HG02885 (cell line): ENCODE measurements around the gene ATP8B2.
"Not testable (repeated sequence)": the region's sequence is repeated elsewhere in the genome, so short reads cannot be mapped to it uniquely, and the experiment has no call there.

ENCODE experiments used
- ATAC-seq: cut with Tn5 transposase; IDR thresholded peaks from one replicate; pipeline ENCODE4 v1.9.1; 2021; ENCODE audit warnings: mild to moderate bottlenecking; ENCODE audit not compliant: unreplicated experiment, poor library complexity

ATP8B2 gene

DNA sequence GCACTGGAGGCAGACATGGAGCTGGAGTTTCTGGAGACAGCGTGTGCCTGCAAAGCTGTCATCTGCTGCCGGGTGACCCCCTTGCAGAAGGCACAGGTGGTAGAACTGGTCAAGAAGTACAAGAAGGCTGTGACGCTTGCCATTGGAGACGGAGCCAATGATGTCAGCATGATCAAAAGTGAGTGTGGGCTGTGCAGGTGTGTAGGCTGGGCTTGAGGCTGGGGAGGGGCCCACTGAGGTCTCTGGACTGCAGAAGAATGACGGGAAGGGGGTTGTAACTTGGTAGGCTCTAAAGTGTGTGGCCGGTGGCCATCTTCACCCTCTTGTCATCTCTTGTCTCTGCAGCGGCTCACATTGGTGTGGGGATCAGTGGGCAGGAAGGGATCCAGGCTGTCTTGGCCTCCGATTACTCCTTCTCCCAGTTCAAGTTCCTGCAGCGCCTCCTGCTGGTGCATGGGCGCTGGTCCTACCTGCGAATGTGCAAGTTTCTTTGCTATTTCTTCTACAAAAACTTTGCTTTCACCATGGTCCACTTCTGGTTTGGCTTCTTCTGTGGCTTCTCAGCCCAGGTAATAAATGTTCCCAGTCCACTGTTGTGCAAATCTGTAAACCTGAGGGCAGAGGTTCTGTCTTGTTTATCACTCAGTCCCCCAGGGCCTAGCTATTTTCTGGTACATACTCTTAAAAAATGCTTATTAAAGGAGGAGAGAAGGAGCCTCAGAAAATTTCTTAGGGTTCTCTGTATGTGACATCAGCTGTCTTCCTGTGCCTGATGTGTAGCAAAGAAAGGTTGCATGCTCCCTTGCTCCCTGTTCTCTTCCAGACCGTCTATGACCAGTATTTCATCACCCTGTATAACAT lies 19.9 kb downstream of the ATP8B2 start:
- no peak for ATAC-seq

DNA sequence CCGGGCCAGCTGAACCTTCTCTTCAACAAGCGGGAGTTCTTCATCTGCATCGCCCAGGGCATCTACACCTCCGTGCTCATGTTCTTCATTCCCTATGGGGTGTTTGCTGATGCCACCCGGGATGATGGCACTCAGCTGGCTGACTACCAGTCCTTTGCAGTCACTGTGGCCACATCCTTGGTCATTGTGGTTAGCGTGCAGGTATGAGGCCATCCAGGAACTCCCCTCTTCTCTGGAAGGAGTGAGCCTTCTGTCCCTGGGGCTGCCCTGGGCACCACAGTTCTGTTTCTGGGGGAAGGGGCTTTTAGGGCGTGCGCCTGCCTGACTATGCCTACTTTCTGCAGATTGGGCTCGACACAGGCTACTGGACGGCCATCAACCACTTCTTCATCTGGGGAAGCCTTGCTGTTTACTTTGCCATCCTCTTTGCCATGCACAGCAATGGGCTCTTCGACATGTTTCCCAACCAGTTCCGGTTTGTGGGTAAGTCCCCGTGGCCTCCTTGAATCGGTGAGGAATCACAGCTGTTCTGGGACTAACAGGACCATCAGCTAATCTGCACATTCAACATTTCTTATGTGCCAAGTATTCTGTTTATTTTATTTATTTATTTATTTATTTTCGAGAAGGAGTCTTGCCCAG lies 21.1 kb downstream of the ATP8B2 start:
- no peak for ATAC-seq

DNA sequence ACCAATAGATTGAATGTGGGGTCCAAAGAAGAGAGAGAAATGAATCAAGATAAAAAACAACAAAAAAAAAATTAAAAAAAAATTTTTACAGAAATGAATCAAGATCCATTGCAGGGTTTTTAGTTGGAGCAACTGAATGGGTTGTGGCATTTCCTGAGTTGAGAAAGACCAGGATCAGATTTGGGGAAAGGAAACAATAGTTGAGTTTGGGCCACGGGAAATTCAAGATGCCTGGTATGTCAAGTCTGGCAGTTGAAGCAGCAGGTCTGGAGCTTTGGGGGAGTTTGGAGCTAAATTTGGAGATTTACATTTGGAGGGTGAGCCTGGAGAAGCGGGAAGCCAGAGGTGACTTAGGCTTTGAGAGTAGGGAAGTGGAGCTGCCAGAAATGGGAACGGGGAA lies 22.6 kb downstream of the ATP8B2 start:
- ATAC-seq: no peak

DNA sequence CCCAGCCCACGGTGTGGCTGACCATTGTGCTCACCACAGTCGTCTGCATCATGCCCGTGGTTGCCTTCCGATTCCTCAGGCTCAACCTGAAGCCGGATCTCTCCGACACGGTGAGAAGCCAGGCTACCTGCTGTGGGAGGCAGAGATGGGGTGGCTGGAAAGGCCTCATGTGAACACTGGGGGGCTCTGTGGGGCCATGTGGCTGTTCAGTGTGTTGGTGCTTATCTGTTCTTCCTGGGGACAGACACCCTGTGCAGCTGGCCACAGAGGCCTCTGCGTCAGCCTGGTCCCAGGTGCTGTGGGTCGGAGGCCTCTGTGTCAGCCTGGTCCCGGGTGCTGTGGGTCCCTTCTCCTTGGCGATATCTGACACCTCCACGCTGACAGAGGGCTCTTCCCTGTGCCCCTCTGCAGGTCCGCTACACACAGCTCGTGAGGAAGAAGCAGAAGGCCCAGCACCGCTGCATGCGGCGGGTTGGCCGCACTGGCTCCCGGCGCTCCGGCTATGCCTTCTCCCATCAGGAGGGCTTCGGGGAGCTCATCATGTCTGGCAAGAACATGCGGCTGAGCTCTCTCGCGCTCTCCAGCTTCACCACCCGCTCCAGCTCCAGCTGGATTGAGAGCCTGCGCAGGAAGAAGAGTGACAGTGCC lies 23.2 kb downstream of the ATP8B2 start:
- no peak for ATAC-seq

DNA sequence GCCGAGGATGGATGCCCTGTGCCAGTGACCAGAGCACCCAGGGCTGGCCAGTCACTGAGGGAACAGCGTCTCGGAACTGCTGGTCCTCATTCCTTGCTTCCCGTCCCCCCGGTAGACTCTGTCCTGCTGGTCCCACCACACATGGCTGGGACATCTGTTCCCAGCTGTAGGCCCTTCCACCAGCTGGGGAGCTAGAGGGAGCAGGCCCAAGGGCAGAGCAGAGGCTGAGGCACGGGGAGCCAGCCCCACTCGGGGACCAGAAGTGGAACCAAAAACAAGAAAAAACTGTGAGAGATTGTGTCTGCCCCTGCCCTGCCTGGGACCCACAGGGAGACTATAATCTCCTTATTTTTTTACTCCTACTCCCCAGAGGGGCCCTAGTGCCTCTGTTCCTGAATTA lies 23.8 kb downstream of the ATP8B2 start:
- no peak for ATAC-seq

DNA sequence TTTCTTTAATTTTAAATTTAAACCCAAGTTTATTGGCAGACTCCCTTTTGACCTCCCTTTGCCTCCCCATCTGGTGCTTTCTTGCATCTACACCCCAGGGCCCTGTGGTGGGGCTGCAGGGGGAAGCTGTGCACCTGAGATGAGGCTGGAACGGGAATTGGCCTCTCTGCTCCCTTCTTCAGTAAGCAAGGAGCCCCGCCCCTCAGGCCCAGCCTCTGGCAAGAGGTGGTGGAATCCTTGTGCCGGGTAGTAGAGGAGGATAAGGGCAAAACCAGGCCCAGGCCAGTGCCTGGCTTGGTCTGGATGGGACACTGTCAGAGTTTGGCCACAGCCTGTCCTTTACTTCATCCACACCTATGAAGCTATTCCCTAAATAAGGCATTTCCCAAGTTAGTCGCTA lies 25.1 kb downstream of the ATP8B2 start:
- ATAC-seq: no peak

DNA sequence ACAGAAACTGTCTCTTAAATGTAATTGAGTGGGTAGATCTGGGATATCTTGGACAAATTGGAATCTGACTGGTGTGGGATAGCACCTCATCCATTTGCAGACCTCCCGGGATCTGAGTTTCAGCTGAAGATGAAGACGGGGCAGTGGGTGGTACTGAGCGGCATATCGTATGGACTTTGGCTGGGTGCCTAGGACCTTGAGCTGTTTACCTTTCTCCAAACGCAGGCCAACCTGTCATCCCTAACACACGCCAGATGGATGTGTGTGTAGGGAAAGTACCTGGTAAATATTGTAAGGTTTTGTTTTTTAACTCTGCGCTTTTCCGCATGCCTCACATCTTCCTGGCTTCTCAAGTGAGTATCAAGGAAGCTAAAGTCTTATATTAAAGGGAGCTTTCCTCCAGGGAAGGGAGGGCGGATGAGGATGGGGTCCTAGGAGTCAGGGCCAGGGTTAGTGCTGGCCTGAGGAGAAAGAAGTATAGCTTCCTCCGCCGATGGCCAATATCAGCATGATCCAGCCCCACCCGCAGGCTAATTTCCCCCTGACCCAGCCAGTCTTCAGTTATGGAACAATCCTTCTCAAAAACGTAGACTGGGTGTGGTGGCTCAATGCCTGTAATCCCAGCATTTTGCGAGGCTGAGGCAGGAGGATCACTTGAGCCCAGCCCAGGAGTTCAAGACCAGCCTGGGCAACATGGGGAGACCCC lies 26.2 kb downstream of the ATP8B2 start:
- no peak for ATAC-seq

DNA sequence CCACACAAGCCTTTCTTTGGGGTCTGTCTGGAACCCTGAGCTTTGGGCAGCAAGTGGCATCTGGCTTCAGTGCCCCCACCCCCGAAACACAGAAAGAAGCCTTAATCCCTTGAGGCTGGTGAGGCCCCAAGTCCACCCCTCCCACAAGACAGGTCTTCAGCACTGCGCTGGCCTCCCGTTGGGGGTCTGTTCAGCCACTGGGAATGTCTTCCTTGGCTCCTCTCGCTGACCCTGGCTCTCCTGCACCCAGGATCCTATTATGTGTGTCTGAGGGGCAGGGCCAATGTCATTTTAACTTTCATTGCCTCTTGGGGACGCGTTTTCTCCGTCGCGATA lies 26.9 kb downstream of the ATP8B2 start:
- no peak for ATAC-seq

DNA sequence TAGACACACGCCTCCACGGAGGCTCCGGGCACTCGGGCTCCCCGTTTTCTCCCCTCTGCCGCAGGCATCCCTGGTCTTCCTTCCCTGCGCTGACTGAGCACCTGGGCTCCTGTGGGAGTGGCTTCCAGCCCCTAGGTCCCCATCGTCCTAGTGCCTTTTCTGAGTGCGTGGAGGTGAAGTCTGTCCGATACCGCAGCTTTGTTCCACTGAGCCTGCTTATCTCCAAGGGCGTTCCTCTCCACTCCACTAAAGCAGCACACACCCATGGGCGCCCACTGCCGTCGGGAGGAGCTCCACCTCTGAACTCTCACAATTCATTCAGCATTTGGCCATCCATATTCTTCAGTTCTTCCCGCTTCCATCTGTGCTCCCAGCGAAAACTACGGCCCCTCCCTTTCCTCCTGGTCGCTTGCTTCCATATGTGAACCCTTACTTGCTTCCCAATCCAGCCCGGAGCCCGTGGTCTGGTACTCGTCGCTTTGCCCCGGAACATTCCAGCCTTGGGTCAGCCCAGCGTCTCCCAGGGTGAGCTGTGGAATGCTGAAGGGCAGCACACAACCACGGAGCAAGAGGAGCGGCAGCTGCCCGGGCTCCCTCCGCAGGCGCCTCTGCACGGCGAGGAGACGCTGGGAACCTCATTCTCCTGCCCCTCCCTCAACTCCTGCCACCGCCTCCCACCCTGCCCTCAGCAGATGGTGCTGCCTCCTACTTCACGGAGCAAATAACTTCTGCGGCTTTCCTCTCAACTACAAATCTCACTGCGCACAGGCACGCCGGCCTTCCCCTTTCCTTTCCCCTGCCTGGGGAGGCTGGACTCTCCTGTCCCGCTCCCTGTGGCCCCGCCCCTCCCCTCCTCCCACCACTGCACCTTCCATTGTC lies 27.5 kb downstream of the ATP8B2 start:
- ATAC-seq: no peak

DNA sequence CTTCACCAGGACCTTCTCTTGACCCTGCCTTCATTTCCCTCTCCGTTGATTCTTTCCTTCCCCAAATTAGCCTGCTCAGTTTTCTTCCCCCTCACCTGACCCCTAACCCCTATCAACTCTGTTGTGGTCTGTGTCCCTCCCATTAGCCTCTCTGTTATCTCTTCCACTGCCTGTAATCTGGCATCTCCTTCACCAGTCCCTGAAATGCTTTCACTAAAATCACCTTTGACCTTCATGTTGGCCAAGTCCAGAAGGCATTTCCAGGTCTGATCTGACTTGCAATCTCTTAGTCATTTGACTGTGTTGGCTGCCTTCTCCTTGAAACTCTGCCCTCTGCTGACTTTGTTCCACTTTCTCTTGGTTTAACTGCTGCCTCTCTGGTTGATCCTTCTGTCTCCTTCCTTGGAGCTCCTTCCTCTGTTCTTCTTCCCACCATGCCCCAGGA lies 28.2 kb downstream of the ATP8B2 start:
- no peak for ATAC-seq

DNA sequence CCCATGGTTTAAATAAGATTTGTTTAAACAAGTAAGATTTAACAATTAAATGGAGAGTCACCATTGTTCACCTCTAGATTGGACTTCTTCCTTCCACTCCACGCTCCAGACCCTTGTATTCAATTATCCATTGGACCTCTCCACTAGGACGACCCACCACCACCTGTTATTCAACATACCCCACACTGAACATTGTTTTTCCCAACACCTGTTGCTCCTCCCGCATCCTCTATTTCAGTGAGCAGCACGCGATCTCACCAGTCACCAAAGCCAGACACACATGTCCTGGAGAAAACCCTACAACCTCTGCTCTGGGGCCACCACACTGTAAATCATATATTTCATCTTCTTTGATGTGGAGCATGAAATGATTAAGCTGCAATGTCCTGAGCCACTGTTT lies 28.6 kb downstream of the ATP8B2 start:
- ATAC-seq: no peak

DNA sequence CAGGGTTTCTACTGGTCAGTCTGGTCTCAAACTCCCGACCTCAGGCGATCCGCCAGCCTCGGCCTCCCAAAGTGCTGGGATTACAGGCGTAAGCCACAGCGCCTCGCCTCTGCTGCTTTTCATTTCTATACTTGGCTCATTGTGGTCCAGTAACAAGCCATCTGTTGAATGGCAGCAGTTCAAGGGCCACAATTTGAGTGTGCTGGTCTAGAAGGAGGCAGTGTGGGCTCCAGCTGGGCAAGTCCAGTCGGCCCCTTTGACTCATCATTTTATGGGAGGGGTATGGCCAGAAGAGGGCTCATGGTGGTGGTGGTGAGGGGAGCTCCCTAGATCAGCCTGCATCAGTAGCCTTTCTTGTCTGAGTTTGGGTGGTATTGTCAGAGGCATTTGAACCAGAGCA lies 33.2 kb downstream of the ATP8B2 start:
- ATAC-seq: no peak

DNA sequence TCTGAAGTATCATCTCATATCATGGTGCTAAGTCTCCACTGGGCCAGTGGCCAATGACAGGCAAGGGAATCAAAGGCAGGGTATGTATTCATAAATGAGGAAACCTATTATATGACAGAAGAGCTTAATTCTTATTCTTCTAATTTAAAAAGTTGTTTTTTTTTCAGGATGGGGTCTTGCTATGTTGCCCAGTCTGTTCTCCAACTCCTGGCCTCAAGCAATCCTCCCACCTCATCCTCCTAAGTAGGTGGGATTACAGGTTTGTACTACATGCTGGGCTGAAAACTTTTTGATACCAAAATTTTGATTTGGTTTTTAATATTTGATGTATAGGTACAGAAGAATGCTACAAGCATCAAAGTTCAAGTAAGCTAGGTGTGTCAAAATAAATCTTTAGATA lies 35.0 kb downstream of the ATP8B2 start:
- no peak for ATAC-seq

DNA sequence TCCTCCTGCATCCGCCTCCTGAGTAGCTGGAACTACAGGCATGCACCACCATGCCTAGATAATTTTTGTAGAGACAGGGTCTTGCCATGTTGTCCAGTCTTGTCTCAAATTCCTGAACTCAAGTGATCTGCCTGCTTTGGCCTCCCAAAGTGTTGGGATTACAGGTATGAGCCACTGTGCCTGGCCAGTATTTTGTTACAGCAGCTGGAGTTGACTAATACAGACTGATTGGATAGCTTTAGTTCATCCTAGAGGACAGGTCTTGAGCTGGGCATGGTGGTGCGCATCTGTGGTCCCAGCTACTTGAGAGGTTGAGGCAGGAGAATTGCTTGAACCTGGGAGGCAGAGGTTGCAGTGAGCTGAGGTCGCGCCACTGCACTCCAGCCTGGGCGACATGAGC lies 35.6 kb downstream of the ATP8B2 start:
- not testable (repeated sequence) for ATAC-seq

DNA sequence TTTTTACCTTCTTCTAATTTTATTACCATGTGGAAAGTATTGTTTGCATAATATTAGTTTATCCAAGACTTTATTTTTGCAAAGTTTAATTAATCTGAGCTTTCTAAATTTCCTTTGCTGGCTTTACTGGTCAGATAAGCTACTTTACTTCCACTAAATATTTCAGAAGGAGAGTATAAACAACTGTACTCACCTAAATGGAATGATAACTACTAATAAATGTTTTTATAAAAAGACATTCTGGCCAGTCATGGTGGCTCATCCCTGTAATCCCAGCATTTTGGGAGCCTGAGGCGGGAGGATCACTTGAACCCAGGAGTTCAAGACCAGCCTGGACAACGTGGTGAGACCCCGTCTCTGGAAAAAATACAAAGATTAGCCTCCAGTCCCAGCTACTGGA lies 36.0 kb downstream of the ATP8B2 start:
- no peak for ATAC-seq

DNA sequence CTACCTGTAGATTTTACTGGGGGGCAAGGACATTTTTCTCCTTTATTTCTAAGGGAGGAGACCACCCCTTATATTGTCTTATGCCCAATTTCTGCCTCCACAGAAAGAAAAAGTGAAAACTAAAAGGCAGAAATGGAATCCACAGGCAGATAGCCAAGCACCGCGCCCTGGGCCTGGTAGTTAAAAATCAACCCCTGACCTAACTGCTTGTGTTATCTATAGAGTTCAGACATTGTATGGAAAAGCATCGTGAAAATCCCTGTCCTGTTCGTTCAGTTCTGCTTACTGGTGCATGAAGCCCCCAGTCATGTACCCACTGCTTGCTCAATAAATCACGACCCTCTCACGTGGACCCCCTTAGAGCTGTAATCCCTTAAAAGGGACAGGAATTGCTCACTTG lies 46.1 kb downstream of the ATP8B2 start:
- no peak for ATAC-seq

DNA sequence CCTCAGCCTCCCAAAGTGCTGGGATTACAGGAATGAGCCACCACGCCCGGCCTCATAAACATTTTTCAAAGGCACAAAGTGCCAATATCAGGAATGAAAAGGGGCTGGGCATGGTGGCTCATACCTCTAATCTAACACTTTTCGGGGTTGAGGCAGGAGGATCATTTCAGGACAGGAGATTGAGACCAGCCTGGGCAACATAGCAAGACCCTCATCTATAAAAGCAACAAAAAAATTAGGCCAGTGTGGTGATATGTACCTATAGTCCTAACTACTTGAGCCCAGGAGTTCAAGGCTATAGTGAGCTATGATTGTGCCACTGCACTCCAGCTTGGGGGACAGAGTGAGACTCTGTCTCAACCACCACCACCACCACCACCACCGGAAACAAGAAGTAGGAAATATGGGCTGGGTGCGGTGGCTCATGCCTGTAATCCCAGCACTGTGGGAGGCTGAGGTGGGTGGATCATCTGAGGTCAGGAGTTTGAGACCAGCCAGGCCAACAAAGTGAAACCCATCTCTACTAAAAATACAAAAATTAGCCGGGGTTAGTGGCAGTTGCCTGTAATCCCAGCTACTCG lies 48.5 kb downstream of the ATP8B2 start:
- not testable (repeated sequence) for ATAC-seq

DNA sequence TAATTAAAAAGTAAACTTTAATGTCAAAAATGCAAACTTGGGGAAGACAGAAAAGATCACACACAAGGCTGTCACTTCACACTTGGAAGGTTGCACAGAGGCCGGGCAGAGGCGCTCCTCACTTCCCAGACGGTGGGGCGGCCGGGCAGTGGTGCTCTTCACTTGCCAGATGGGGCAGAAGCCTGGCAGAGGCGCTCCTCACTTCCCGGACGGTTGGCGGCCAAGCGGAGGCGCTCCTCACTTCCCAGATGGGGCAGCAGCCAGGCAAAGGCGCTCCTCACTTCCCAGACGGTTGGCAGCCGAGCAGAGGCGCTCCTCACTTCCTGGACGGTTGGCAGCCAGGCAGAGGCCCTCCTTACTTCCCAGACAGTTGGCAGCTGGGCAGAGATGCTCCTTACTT lies 54.0 kb downstream of the ATP8B2 start:
- ATAC-seq: no peak

DNA sequence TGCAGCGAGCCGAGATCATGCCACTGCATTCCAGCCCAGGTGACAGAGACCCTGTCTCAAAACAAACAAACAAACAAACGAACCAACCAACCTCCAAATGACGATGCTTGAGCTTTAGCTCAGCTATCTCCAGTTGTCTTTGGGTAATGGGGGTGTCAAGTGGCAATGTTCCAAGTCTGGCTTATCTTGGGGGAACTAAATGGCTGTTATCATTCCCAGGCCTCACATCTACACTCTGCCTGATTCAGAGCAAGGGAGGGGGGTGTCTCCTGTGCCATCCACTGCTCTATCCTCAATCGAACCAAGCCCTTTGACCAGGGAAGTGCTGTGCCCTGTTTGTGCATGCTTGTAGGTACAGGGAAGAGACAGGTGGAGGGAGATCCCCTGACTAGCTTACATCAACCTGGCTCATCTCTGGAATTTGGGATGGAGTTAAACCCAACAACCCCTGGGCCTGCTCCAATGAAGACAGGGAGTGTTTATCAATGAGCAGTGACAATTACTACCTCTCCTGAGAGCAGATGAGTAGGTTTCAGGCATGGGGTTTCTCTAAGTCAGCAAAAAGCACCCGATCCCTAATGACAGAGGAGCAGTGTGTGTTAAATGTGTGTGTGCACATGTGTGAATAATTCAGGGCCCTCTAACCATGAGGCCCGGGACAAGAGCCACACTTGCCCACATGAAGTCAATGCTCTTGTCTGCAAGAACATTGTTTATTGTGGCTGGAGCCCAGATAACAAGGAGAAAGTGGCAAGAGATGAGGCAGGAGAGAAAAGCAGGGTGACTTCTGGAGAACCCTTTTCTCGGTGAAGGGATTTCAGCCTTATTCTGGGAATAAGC lies 59.5 kb downstream of the ATP8B2 start:
- ATAC-seq: no peak
